BJ (cell line): Measurements from ENCODE around the gene ZNG1B. TPM values are rescaled to one million over a fixed set of nuclear protein-coding genes. Genes with fewer than 3 reads are reported as not detected.
"Not testable (repeated sequence)": the region's sequence is repeated elsewhere in the genome, so short reads cannot be mapped to it uniquely, and the experiment has no call there.

ENCODE experiments used
- CTCF ChIA-PET: fragments of 350-600 bp; formaldehyde crosslinking; extraction: SDS; loops from one replicate; lab custom pipeline; 2021; ENCODE audit warnings: antibody characterized with exemption, inconsistent platforms; lab: Yijun Ruan, JAX
- POLR2A ChIA-PET: fragments of 300-600 bp; sonication (Branson Sonifier 250); formaldehyde crosslinking; extraction: SDS; loops from one replicate; lab custom pipeline; 2021; ENCODE audit warnings: antibody characterized with exemption; lab: Charles Lee
- DNase-seq: peaks from one replicate; pipeline ENCODE4 v3.0.0-alpha.2; 2011; ENCODE audit warnings: low read depth
- H3K27me3 ChIP-seq: 2 replicates; pipeline ENCODE4 v1.6.0; 2011; ENCODE audit warnings: low read length; ENCODE audit not compliant: control insufficient read depth, insufficient read depth
- H3K36me3 ChIP-seq: 2 replicates; pipeline ENCODE4 v1.5.1; 2011; ENCODE audit warnings: low read length; ENCODE audit not compliant: control insufficient read depth, insufficient read depth
- H3K4me3 ChIP-seq: 2 replicates; pipeline ENCODE4 v1.5.1; 2011; ENCODE audit warnings: low read depth, mild to moderate bottlenecking, control low read depth, low read length
- CTCF ChIP-seq: IDR thresholded peaks from 2 replicates; pipeline ENCODE4 v1.5.1; 2011; ENCODE audit warnings: low read depth, mild to moderate bottlenecking, control low read depth, inconsistent platforms, low read length, moderate library complexity; ENCODE audit not compliant: insufficient read depth
- polyA minus RNA-seq: library from RNA; depleted of rRNA, polyadenylated mRNA; stranded (reverse); fragments of >200 nt; gene quantifications from 2 replicates; pipeline ENCODE4 v1.2.3, GENCODE V29; 2011; rRNA and poly(A)+ RNA removed
- polyA plus RNA-seq: library from polyadenylated mRNA; depleted of rRNA; stranded (reverse); fragments of >200 nt; gene quantifications from 2 replicates; pipeline ENCODE4 v1.2.3, GENCODE V29; 2011; rRNA removed

Gene ZNG1B
- polyA plus RNA-seq = 7.0 and 18.4 TPM in 2 replicates
- 11.8 and 19.7 TPM in 2 replicates for polyA minus RNA-seq

DNA sequence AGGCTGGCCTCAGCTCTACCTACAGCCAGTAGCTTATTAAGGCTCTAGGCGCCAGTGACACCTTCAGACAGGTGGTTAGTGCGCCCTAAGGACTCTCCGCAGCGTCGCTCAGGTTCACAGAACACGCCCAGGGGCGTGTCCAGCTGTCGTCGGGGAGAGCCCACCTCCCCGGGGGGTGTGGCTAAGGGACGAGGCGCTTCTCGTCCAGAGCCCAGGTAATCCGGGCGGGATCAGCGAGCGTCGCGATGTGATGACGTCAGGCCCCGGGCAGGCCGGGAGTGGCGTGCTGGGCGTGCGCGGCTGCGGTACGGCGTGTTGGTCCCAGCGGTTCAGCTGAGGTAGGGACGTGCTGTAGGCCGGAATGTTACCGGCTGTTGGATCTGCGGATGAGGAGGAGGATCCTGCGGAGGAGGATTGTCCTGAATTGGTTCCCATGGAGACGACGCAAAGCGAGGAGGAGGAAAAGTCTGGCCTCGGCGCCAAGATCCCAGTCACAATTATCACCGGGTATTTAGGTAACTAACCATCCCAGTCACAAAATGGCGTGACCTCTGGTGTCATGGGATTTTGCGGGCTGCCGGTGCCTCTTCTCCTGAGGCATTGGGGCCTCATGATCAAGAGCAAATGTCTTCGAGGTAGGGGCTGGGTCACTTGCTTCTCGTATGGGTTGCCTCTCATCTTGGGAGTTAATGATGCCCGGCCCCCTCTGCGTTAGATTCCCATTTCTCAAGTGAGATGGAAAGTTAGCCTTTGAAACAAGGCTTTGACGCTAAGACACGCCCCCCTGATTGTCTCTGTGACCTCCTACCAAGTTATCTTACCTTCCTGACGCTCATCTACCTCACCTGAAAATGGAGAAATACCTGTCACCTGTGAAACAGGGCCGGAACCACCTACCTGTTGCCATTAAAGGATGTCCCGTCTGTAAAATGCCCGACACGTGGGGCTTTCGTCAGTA lies at the start of gene ZNG1B:
TSS of gene ZNG1B (plus strand) at position 184 of the 958 bp plus-strand sequence. CDS start at position 362, 178 bp downstream.
- peak within 1 kb of the TSS; percentile 42 for H3K4me3 ChIP-seq
- CTCF ChIA-PET, H3K27me3 ChIP-seq, POLR2A ChIA-PET, DNase-seq, H3K36me3 ChIP-seq: not testable (repeated sequence)

DNA sequence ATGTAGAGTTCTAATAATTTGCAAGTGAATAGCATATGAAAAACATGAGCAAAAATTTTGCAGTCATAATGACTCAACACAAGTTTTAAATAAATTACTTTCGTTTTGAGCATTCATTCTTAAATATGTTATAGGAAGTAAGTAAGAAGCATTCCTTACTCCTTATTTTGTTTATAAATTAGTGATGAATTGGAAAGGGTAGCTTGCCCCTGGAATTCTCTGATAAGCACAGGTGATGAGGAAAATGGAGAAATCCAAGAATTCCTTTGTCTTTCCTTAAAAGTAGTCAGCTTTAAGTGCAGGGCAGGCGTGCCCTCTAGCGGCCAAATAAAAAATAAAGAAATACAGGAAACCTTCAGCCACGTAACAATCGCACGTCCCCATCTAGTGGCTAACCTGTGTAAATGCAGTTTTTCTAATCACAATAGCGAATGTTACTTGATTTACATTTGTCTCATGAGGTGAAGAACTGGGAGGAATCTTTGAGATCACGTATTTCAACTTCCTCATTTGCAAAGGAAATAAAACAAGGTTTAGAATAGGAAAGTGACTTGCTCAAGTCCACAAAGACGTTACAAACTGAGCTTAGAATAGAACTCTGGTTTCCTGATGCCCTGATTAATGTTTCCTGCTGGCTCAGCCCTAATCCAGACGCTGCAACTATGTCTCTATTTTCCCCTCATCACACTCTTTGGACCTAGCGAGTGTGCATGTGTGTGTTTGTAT lies 47.2 kb upstream of the ZNG1B start:
- POLR2A ChIA-PET = no interaction called here

GRCh38 chr2:113391073-113391472 lies 46.4 kb upstream of the ZNG1B start:
- Histone ChIP-seq H3K36me3 (no peaks in the 10 kb centered on the region), H3K4me3 (no peak overlapping the region), H3K27me3 (no peaks in the 10 kb centered on the region)
- ChIA-PET CTCF (interaction anchor here (0.6 to 3.9 kb wide), 36 partner anchors 9 to 319 kb away, joined by 3 to 107 read pairs (median 5); no protein-coding TSS in a partner anchor), POLR2A (no interaction called here)
- no peak for TF ChIP-seq CTCF
- DNase-seq = no peak

More for the DNA sequence above, 47.2 kb upstream of the ZNG1B start:
- Histone ChIP-seq H3K36me3 (no peaks in the 10 kb centered on the region), H3K27me3 (no peaks in the 10 kb centered on the region), H3K4me3 (no peak overlapping the region)
- CTCF ChIA-PET = interaction anchor here (0.7 to 3.9 kb wide), 41 partner anchors 10 to 319 kb away, joined by 3 to 107 read pairs (median 4); no protein-coding TSS in a partner anchor
- peak; percentile 72 for TF ChIP-seq CTCF
- DNase-seq = peak; percentile 31

DNA sequence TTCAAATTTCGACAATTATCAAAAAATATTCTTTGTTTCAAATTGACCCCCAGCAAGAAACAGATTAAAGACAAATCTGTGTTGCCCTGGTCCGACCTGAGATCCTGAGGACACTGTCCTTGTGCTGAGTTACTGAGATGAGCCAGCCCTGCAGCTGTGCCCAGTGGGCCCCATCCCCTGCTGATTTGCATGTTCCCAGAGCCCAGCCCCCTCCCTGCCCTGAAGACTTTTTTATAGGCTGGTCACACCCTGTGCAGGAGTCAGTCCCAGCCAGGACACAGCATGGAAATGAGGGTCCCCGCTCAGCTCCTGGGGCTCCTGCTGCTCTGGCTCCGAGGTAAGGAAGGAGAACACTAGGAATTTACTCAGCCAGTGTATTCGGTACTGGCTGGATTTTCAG lies 31.4 kb upstream of the ZNG1B start:
- no peak overlapping the region for H3K4me3 ChIP-seq
- DNase-seq = no peak
- H3K27me3 ChIP-seq = peaks cover 7% of the 10 kb centered on the region
- no peak for TF ChIP-seq CTCF
- H3K36me3 ChIP-seq = no peaks in the 10 kb centered on the region
- POLR2A ChIA-PET = no interaction called here
- CTCF ChIA-PET = interaction anchor here (0.9 kb wide), 1 partner anchor 9 kb away, joined by 3 read pairs; no protein-coding TSS in a partner anchor

- ChIA-PET CTCF (interaction anchor here (0.6 kb wide), 1 partner anchor 263 kb away, joined by 4 read pairs; no protein-coding TSS in a partner anchor), POLR2A (no interaction called here)
- Histone ChIP-seq H3K36me3 (no peaks in the 10 kb centered on the region), H3K4me3 (no peak overlapping the region), H3K27me3 (peaks cover 7% of the 10 kb centered on the region)
- TF ChIP-seq CTCF = peak; percentile 28
- DNase-seq = no peak
Measured at GRCh38 chr2:113407446-113408099, 29.9 kb upstream of the ZNG1B start.

DNA sequence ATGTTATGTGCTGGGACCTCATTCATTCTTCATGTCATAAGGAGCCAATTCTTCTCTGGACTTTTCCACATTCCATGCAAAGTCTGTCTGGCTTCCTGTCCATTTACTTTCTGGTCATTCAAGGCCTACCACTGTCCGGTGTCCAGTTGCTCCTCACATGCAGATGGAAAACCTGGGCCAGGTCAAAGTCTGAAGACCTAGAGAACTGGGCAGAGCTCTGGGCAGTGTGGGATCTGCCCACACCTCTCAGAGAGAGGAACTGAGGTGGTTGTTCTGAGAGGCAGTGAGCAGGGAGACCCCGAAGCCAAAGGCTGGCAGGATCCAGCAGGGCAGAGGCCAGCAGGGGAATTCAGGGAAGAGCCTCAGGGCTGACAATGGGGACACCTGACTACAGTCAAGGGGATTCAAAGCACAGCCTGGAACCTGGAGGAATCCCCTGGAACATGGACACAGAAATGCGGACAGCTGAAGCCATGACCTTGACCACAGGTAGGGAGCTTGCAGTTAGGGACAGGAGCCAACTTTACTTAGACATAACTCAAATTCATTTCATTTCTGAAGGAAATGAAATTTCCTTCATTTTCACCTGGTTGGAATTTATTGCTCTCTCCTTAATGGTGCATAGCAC lies 25.7 kb upstream of the ZNG1B start:
- CTCF ChIA-PET, H3K4me3 ChIP-seq, DNase-seq: not testable (repeated sequence)

GRCh38 chr2:113412774-113413173 lies 24.7 kb upstream of the ZNG1B start:
- DNase-seq, H3K27me3 ChIP-seq, H3K4me3 ChIP-seq, POLR2A ChIA-PET, H3K36me3 ChIP-seq, CTCF ChIA-PET: not testable (repeated sequence)

More for the DNA sequence above, 25.7 kb upstream of the ZNG1B start:
- H3K27me3 ChIP-seq, H3K36me3 ChIP-seq, POLR2A ChIA-PET: not testable (repeated sequence)

GRCh38 chr2:113431773-113432172 lies 5.7 kb upstream of the ZNG1B start:
- H3K27me3 ChIP-seq, H3K36me3 ChIP-seq, POLR2A ChIA-PET, H3K4me3 ChIP-seq, DNase-seq: not testable (repeated sequence)
- CTCF ChIA-PET = interaction anchor here (0.6 kb wide), 1 partner anchor 429 kb away, joined by 3 read pairs; no protein-coding TSS in a partner anchor
